GM12878 (cell line): ENCODE results near the gene AKT3.

Experiments
- CTCF ChIP-seq, 3 experiments: IDR thresholded peaks in 2 of 3; conservative IDR thresholded peaks in 1 of 3; 2 replicates each; pipeline ENCODE4 v1.5.1; 2011; ENCODE audit warnings: low read depth in 3 of 3, low read length in 3 of 3, mild to moderate bottlenecking in 3 of 3, control low read depth in 2 of 3, moderate library complexity in 2 of 3, inconsistent platforms in 1 of 3, mixed read lengths in 1 of 3; ENCODE audit not compliant: control insufficient read depth in 2 of 3, insufficient read depth in 1 of 3; ENCODE audit errors: extremely low read depth in 1 of 3
- POLR2A ChIP-seq: IDR thresholded peaks from 2 replicates; pipeline ENCODE4 v1.6.1; 2011; ENCODE audit warnings: low read depth, mild to moderate bottlenecking, low read length
- POLR2AphosphoS5 ChIP-seq: IDR thresholded peaks from 2 replicates; pipeline ENCODE4 v1.6.1; 2011; ENCODE audit warnings: mild to moderate bottlenecking, low read length, inconsistent platforms
- ZNF207 ChIP-seq: fragments of 450-650 bp; IDR thresholded peaks from 2 replicates; pipeline ENCODE4 v1.6.1; 2014; ENCODE audit warnings: antibody characterized with exemption, mild to moderate bottlenecking, borderline replicate concordance

- no peak for TF ChIP-seq CTCF (IDR thresholded peaks at IDR 0.05 in 2 of 3, conservative IDR thresholded peaks at IDR 0.05 in 1 of 3; ENCODE audit: control insufficient read depth in 2 of 3, extremely low read depth in 1 of 3, insufficient read depth in 1 of 3, low read depth in 3 of 3, low read length in 3 of 3)
- no peak for TF ChIP-seq POLR2A
- TF ChIP-seq POLR2AphosphoS5 = no peak
- TF ChIP-seq ZNF207 = no peak
Measured at GRCh38 chr1:243802736-243803135, 47.3 kb downstream of the AKT3 start.
